Endometrium (tissue), 2 donors: ENCODE data around the gene GNB3.
"Not testable (repeated sequence)": the region's sequence is repeated elsewhere in the genome, so short reads cannot be mapped to it uniquely, and the experiment has no call there.

ENCODE experiments used
- FAIRE-seq: peaks from 2 replicates; lab custom pipeline; 2012; peaks lifted over from hg19 to GRCh38; lab: Jason Lieb, UNC
- donor health status: control.
- donor health status: control.

GNB3 gene

GRCh38 chr12:6883683-6884082, 43.0 kb downstream of the GNB3 start:
- FAIRE-seq, result no peak

DNA sequence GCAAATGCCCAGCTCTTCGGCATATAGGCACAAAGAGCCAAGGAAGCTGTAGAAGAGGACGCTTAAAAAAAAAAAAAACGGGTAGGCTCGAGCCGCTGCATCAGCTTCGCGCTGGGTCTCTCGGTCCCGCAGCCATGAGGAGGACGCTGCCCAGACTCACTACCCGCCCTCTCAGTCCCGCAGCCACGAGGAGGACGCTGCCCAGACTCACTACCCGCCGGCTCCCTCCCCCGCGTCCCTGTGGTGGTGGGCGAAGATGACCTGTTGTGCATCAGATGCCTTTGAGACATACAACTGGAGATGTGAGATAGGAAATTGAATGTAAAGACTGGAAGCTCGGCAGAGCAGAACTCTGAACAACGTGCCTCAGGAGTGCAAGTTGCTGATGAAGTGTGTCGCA, 43.8 kb downstream of the GNB3 start:
- no peak for FAIRE-seq

DNA sequence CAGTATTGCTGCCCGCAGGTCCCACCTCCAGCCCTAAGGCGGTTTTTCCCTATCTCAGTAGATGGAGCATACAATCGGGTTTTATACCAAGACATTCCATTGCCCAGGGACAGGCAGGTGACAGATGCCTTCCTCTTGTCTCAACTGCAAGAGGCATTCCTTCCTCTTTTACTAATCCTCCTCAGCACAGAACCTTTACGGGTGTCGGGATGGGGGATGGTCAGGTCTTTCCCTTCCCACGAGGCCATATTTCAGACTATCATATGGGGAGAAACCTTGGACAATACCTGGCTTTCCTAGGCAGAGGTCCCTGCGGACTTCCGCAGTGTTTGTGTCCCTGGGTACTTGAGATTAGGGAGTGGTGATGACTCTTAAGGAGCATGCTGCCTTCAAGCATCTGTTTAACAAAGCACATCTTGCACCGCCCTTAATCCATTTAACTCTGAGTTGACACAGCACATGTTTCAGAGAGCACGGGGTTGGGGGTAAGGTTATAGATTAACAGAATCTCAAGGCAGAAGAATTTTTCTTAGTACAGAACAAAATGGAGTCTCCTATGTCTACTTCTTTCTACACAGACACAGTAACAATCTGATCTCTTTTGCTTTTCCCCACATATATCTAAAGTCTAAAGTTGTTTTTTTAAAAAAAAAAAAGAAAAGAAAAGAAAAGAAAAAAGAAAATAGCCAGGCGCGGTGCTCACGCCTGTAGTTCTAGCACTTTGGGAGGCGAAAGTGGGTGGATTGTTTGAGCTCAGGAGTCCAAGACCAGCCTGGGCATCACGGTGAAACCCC, 45.7 kb downstream of the GNB3 start:
- not testable (repeated sequence) for FAIRE-seq

- no peak for FAIRE-seq
These were observed 46.7 kb downstream of the GNB3 start for GRCh38 chr12:6887460-6887859.

GRCh38 chr12:6888360-6888759, 47.6 kb downstream of the GNB3 start:
- no peak for FAIRE-seq

DNA sequence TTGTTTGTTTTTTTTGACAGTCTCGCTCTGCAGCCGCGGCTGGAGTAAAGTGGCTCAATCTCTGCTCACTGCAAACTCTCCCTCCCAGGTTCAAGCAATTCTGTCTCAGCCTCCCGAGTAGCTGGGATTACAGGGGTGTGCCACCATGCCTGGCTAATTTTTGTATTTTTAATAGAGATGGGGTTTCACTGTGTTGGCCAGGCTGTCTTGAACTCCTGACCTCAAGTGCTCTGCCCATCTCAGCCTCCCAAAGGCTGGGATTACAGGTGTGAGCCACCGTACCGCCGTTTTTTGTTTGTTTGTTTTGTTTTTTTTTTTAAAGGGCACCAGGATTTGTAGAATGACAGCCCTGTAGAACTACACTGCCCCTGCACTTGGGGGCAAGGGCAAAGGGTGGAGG, 48.1 kb downstream of the GNB3 start:
- not testable (repeated sequence) for FAIRE-seq

DNA sequence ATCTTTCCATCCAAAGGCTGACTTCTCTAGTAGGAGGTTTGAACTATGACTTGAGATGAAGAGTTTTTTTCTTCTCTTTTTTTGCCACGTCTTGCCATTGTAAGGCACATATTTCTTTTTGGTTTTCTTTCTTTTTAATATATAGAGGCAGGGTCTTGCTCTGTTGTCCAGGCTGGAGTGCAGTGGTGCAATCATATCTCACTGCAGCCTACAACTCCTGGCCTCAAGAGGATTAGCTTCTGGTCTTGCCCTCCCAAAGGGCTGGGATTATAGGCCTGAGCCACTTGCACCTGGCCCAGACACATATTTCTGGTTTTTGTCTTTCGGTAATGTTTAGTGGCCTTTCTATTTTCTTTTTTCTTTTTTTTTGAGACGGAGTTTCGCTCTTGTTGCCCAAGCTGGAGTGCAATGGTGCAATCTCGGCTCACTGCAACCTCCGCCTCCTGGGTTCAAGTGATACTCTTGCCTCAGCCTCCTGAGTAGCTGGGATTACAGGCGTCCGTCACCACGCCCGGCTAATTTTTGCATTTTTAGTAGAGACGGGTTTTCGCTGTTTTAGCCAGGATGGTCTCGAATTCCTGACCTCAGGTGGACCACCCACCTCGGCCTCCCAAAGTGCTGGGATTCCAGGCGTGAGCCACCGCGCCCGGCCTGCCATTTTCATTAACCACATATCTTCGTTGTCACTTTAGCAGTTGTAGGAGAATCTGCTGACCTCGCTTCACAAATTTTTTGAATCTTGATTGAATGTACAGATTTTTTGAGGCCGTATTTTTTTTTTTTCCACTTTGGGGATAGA, 49.2 kb downstream of the GNB3 start:
- FAIRE-seq, result not testable (repeated sequence)

DNA sequence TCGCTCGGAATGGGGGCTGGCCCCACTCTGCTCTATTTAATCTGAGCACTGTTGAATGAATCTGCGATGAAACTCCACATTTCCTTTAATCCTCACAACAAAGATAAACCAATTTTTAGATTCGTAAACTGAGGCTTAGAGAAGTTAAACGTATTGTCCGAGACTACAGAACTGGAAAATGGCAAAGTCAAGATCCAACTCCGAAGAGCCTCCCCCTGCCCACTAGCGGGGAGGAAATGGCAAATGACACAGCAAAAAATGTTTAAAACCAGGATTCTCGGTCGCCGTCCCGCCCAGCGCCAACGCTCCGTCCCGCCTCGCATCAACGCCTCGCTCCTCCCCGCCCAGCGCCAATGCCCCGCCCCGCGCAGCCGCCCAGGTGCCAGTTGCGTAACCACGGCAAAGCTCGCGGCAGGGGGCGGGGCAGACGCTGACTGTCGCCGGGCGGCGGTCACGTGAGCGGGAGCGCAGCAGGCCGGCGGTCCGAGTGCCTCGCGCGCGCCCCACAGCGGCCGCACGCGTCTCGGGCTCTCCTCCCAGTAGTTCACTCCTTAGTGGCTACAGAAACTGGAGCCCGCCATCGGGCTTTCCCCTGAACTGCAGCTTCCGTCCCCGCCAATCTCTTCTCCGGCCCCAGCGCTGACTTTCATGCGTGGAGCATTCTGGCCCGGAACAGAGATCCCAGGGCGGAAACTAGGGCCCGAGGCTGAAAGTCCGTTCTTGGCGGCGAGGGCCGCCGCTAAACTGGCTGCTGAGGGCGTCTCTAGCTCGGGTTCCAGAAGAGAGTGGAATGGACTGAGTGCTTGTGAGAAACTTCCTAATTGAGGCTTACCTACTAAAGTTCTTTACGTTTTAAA, 50.3 kb downstream of the GNB3 start:
- FAIRE-seq, result no peak

DNA sequence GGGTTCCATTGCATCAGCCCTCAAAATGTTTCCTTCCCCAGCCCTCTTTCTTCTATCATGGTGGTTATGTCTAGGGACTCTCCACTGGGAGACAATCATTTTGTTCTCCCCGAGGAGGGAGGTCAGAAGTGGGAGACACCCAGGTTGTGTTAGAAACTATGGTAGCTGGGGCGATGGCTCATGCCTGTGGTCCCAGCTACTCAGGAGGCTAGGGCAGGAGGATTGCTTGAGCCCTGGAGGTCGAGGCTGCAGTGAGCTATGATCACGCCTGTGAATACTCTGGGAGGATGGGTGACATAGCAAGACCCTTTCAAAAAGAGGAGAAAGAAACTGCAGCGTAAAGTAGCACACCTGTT, 50.9 kb downstream of the GNB3 start:
- no peak for FAIRE-seq

DNA sequence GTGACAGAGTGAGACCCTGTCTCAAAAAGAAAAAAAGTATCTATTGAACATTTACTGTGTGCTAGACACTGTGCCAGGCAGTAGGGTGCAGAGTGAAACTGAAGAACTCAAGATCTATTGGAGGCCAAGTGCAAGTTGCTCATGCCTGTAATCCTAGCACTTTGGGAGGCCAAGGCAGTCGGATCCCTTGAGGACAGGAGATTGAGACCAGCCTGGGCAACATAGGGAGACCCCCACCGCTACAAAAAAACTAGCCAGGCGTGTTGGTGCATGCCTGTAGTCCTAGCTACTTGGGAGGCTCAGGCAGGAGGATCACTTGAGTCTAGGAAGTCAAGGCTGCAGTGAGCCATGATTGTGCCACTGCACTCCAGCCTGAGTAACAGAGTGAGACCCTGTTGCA, 52.0 kb downstream of the GNB3 start:
- not testable (repeated sequence) for FAIRE-seq

GRCh38 chr12:6894321-6894720, 53.6 kb downstream of the GNB3 start:
- FAIRE-seq, result no peak
